ENCODE data around the gene AP4B1.
"Not testable (repeated sequence)": the region's sequence is repeated elsewhere in the genome, so short reads cannot be mapped to it uniquely, and the experiment has no call there.

AP4B1 gene

DNA sequence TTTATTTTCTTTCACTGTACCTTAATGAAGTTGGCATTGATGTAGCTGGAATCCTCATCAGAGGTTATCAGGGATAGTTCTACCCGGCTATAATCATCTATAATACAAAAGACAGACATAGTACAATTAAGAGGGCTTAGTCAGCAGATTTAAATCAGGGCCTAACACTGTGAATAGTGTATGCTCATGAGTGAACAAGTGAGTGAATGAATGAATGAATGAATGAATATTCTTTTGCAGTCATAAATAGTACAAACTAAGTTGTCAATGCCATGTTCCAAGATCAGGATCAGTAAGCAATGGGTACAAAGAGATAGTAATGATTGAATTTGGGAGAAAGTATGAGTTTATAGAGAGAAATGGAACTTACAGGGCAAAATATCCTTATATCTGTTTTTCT is 45.6 kb downstream of the AP4B1 start:
- no peak for DNase-seq (ENCODE audit: low read depth in 1 of 2, low spot score in 1 of 2)

DNA sequence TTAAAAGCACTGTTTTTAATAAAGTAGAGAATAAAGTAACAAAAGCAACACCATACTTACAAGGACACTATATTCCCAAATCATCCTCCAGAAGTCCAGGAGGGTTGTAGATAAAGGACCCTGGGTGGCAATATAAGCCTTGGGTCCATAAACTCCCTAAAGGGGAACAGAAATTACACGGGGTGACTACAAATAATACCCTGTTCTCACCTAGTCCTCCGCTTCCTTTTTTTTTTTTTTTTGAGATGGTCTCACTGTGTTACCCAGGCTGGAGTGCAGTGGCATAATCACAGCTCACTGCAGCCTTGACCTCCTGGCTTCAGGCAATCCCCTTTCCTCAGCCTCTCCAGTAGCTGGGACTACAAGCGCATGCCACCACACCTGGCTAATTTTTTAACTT is 46.2 kb downstream of the AP4B1 start:
- no peak for DNase-seq (ENCODE audit: low read depth in 1 of 2, low spot score in 1 of 2)

DNA sequence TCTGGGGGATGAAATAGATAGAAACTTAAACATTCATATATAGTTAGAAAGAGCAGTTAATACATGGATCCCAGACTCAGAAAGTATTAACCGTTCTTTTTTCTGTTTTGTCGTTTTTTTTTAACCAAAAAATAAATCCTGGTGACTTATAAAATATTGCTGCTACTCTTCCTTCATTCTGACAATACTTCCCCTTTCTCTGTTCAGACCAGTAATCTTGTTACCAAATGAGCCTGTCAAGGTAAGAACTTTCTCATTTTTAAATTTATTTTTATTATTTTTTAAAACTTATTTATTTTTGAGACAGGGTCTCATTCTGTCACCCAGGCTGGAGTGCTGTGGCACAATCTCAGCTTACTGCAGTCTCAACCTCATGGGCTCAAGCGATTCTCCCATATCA is 46.8 kb downstream of the AP4B1 start:
- no peak for DNase-seq (ENCODE audit: low read depth in 1 of 2, low spot score in 1 of 2)

DNA sequence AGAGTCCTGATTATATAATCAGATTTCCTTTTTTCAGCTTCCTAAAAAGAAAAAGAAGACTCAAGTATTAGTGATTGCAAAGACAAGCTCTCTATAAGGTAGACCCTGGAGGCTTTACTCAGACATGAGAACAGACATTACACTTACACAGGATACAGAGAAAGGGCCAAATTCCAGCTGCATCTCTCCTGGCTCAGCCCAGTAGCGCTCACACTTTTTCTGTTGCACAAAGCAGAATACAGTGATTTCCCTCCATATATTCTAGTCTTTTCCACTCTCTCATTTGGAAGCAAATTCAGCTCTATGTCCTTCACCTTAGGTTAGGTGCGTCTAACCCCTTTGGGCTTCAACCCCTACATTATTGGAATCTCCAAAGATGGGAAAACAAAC is 48.2 kb downstream of the AP4B1 start:
- DNase-seq (ENCODE audit: low read depth in 1 of 2, low spot score in 1 of 2) = no peak

DNA sequence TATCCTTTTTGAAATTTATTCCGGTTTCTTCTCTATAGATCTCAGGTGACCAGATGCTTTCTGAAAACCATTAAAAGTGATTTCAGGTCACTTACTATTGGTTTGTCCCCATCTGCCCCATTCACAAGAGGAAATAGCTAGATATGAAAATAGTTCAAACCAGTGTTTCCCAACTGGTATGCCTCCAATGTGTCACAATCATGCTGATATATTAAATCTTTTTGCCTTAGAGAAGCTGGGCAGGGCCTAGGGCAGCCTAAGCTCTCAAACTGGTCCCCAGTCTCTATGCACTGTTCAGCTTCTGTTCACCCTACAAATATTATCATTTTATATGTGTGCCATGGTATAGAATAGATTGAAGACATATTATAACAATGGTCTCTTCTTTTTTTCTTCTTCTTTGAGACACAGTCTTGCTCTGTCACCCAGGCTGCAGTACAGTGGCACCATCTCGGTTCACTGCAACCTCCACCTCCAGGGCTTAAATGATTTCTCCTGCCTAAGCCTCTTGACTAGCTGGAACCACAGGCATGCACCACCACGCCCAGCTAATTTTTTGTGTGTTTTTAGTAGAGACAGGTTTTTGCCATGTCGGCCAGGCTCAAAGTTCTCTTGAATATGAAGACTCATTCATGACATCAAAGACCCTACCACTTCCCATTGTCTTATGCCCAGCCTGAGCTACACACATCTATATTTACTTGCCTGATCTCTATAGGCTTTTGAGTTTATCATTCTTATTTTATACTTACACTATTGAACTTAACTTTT is 48.8 kb downstream of the AP4B1 start:
- DNase-seq (ENCODE audit: low read depth in 1 of 2, low spot score in 1 of 2) = no peak

DNA sequence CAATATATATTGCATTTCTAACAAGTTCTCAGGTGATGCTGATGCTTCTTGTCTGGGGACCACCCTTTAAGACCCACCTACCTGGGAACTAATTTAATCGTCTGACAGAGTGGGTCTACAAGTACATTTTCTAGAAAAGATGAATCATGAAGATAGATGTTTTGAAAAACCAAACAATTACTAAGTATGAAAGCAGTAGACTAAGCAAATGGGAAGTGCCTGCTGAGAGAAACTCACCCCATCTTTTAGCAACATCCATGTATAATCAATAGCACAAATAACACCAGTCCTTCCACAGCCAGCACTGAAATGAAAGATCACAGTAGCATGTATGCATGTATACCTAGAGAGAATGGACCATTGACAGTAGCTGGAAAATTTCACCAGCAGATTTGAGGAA is 50.4 kb downstream of the AP4B1 start:
- DNase-seq (ENCODE audit: low read depth in 1 of 2, low spot score in 1 of 2) = no peak

DNA sequence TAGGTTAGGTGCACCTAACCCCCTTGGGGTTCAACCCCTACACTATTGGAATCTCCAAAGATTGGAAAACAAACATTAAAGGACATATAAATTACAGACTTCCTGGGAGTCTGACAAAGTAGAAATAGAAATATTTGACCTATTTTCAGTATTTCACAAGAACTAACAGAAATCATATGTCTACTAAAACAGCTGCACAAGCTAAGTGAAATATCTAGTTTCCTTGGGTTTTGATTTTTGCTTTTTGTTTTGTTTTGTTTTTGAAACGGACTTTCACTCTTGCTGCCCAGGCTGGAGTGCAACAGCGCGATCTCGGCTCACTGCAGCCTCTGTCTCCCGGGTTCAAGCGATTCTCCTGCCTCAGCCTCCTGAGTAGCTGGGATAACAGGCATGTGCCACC is 51.9 kb downstream of the AP4B1 start:
- not testable (repeated sequence) for DNase-seq (ENCODE audit: low read depth in 1 of 2, low spot score in 1 of 2)

DNA sequence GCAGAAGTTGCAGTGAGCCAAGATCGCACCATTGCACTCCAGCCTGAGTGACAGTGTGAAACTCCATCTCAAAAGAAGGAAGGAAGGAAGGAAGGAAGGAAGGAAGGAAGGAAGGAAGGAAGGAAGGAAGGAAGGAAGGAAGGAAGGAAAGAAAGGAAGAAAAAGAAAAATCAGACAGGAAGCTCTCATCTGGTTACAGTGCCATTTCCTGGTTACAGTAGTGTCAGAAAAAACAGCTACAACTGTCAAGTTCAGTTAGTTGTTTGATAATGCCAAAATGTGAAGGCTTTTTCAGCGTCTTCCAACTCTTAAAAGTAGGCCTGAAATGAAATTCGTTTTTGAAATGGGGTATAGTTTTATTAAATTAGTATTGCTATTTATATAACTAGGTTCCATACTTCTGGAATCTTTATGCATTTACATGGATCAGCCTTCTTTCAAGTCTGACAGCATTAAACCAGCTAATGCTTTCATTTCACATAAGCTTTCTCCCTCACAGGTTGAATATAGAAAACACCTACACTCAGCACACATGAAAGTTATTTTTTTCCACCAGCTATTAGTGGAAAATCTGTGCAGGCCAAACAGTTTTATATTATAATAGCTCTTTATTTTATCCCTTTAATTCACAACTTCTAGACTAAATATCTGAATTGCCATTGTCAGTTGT is 54.3 kb downstream of the AP4B1 start:
- DNase-seq (ENCODE audit: low read depth in 1 of 2, low spot score in 1 of 2) = no peak

DNA sequence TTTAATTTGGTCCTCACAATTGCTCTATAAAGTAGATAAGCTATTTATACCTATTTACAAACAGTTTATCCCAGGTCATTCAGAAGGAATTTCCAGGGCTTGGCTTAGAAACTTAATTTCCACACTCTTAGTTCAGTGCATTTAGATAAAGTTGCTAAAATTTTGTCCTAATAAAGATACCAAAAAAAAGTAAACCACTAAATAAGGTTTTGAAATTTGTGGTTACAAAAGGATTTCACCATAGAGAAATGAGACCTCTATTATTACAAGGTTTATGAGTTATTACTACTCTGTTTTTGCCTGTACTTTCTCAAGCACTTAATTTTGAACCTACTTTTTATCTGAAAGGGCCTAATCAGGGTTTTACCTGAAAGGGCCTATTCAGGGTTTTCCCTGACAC is 55.5 kb downstream of the AP4B1 start:
- DNase-seq (ENCODE audit: low read depth in 1 of 2, low spot score in 1 of 2) = no peak

DNA sequence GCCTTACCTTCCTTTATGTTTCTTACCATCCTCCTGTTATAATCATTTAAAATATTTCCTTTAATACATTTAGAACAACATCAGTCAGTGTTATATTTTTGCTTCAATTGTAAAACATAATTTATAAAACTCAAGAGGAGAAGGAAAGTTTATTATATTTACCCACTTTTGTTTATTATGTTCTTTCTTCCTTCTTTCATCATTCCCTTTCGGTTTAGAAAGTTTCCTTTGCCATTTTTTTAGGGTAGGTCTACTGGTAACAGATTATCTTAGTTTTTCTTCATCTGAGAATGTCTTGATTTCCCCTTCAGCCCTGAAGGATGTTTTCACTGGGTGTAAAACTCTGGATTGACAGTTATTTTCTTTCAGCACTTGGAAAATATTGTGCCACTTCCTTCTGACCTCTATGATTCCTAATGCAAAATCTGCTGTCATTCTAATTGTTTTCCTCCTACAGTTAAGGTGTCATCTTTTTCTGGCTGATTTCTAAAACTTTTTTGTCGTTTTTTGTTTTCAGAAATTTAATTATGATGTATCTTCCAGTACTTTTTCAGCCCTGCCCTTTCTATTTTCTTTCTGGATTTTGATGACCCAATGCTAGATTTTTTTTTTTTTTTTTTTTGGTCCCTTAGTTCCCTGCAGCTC is 58.1 kb downstream of the AP4B1 start:
- no peak for DNase-seq (ENCODE audit: low read depth in 1 of 2, low spot score in 1 of 2)
